Stimulated activated naive CD4-positive, alpha-beta T cell (primary cell): ENCODE data around the gene SMCO4.
"Not testable (repeated sequence)": the region's sequence is repeated elsewhere in the genome, so short reads cannot be mapped to it uniquely, and the experiment has no call there.

Source experiments
- DNase-seq, 6 experiments: peaks; one replicate each; lab custom pipeline; 2025; lab: John Stamatoyannopoulos, UW

SMCO4 gene

DNA sequence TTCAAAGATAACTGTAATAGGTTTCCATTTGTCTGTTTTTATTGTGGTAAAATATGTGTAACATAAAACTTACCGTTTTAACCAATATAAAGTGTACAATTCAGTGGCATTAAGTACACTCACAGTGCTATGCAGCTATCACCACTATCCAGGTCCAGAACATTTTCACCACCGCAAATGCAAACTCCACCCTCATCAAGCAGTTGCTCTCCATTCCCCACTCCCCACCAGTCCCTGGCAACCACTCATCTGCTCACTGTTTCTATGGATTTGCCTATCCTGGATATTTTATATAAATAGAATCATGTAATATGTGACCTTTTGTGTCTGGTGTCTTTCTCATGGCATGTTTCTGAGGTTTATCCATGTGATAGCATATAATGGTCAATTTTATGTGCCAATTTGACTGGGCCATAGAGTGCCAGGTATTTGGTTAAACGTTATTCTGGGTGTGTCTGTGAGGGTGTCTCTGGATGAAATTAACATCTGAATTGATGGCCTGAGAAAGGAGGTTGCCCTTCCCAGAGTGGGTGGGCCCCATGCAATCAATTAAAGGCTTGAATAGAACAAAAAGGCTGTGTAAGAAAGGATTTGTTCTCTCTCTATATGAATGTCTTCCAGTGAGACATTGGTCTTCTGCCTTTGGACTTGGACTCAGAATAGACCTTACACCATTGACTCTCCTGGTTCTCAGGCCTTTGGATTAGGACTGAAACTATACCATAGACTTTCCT is 17.2 kb upstream of the SMCO4 start:
- no peak for DNase-seq

DNA sequence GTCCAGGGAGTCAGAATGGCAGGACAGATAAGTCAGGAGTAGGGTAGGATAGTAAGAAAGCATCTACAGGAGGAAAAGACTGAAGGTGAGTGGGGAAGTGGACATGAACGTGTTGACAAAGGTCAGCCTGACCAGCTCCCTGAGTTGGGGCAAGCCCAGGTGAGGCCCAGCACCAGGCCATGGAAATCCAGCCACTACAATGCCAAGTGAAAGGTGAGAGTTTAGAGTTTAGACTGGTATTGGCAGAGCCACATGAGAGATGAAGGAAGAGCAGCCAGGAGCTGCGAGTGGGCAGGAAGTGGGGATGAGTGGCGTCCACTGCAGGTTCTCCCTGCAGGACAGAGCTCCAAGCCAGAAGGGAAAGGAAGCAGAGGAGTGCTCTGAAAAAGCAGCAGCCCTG is 16.5 kb upstream of the SMCO4 start:
- DNase-seq: no peak

DNA sequence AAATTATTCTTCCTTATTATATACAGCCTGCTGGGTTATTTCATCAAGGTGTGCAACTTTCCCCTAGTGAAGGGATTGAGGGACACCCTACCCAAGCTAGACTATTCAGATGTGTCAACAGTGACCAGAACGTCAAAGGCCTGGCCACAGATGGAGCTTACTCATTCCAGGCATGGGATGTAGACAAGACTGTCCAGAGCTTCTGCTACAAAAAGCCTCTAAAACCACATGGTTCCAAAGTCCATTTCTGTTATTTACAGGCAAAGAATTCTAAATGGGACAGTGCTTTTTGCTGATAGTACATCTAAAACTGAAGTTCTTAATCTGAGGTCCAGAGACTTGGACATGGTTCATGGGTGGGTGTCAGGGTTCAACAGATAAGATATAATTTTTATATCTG is 9.7 kb upstream of the SMCO4 start:
- DNase-seq: no peak

GRCh38 chr11:93549976-93550375 is 6.8 kb upstream of the SMCO4 start:
- no peak for DNase-seq

DNA sequence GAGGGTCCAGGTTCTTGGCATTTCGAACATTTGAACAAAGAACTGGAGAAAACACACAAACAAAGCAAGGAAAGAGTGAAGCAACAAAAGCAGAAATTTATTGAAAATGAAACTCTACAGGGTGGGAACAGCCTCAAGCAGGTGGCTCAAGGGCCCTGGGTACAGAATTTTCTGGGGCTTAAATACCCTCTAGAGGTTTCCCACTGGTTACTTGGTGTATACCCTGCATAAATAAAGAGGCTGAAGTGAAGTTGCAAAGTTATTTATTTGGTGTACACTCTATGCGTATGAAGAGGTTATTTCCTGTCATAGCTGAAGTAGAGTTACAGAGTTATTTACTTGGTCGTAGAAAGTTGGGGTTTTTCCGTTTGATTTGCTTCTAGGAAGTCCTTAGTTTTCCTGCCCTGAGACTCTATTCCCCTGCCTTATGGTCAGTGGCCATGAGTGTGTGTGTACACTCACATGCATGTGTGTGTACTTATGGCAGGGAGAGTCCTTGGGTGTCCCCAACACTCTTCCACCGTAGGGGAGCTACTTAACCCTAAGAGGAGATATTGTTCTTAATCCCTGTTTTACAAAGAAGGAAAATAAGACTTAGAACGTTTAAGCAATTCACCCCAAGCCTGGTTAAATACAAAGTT is 5.6 kb upstream of the SMCO4 start:
- DNase-seq: no peak

DNA sequence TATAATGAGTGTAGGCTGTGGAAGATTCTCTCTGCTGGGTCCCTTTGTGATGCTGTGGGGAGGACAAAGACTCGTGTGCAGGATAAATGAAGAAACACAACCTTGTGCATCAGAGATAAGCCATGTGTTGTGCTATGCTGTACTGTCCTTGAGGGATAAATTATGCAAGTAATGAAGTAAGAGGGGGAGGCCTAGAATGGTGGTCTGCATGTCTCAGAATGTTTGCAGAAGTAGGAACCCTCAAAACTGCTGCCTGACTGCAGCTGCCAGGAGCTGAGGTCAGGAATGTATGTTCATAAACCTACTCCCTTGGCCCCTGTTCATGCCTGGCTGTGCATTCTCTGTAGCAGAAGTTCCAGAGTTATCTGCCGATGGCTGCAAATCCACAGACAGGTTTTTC is 4.6 kb upstream of the SMCO4 start:
- no peak for DNase-seq

- no peak for DNase-seq
Measured at GRCh38 chr11:93547028-93547427, 3.8 kb upstream of the SMCO4 start.

- DNase-seq: no peak
Measured at GRCh38 chr11:93545566-93545965, 2.4 kb upstream of the SMCO4 start.

DNA sequence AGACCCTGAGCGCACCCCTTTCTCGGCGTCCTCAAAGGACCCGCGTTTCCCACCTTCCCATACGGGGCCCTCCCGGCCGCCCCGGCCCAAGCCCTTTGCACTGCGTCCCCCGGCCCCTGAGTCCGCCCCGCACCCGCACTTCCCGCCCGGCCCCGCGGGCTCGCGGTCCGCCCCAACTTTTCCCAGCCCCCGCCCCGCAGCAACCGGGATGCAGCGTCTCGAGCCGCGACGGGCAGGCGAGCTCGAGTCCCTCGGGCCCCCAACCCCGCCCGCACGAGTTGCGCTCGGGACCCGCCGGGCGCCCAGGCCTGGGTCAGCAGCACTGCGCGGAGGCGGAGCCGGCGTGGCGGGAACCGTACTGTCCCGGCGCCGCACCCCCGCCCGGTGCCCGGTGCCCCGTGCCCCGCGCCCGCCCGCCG is 371 bp downstream of the SMCO4 start:
- DNase-seq: peak in 1 of 6 experiments; percentile 5

- DNase-seq: peak in 3 of 6 experiments; percentile 3 to 48 (median 4)
Measured at GRCh38 chr11:93541884-93542810, 1.0 kb downstream of the SMCO4 start.

- no peak for DNase-seq
Measured at GRCh38 chr11:93540896-93541553, 2.2 kb downstream of the SMCO4 start.

DNA sequence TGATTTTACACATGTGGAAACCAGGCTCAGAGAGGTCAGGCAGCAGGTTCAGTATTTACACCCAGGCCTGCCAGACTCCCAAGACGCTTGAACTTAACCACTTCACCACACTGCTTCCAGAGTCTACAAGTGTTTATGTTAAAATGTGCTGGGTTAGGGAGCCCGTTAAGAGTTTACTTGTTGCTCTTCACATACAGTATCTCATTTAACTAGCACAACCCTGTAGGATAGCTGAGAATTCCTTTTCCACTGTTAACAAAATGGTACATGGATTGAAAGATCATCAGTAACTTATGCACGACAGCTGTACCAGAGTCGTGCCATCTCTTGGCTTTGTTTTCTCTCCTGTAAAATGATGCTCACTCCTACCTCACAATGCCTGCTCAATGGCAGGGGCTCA is 2.9 kb downstream of the SMCO4 start:
- DNase-seq: no peak

DNA sequence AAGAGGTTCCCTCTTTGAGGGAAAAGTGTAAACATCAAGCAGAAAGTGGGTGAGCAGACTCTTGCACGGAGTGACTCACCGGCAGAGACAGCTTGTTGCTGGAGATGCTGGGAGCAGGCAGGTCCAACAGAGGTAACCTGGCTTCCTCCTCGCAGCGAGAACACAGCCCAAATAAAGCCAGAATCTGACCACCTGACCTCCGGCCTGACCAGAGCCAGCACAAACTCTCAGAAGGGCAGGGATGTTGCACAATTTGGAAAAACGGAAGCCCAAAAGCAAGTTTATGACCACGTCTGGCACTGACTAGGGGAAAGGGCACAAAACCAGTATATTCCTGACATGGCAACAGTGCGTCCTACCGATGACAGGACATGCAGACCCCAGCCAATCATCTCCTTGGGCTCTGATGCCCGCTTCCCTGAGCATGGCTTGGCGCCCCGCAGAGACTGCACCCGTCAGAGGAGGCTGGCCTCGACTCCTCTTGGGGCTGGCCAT is 5.4 kb downstream of the SMCO4 start:
- no peak for DNase-seq

GRCh38 chr11:93537049-93537448 is 6.1 kb downstream of the SMCO4 start:
- DNase-seq: no peak

DNA sequence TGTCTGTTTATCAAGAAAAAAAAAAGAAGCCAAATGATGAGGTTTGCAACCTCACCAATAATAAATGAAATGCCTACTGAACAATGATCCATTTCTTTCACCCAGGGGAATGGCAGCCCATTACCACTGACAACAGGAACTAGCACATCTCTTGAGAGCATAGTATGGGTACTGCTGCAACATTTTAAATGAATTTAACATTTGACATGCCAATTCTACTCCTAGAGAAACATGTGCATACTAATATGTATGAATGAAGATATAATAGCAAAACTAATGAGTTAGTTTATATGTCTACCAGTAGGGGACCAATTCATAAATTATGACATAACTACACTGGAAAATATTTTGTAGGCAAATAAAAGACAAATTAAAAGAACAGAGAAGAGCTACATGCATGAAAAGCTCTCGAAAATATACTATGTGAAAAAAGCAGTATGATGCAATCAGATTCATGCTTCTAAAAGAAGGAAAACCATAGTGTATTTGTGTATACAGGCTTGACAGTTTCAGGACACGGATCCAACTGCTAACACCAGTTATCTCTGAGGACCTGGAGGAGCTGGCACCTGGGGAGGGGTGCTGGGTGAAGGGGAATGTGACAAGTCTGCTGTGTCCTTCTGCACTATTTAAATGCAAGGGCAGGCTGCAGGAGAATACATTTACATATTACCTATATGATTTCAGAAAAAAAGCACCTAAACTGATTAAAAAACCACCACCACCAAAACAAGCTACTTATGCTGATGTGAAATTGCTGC is 6.9 kb downstream of the SMCO4 start:
- no peak for DNase-seq

GRCh38 chr11:93535578-93535977 is 7.6 kb downstream of the SMCO4 start:
- not testable (repeated sequence) for DNase-seq

DNA sequence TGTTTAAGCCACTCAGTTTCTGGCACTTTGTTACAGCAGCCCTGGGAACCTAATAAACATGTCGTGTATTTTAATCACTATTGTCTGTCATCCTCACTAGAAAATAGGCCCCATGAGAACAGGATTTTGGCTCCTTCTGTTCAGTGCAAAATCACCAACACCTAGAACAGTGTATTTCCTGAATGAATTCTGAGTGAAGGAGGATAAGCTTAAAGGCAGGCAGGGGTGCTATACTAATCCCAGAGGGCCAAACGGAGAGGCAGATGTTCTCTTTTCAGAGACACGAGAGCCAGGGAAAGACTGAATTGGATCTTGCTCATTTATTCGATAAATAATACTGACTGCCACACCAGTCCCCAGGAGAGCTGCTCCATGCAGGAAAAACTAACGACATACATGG is 10.4 kb downstream of the SMCO4 start:
- no peak for DNase-seq

DNA sequence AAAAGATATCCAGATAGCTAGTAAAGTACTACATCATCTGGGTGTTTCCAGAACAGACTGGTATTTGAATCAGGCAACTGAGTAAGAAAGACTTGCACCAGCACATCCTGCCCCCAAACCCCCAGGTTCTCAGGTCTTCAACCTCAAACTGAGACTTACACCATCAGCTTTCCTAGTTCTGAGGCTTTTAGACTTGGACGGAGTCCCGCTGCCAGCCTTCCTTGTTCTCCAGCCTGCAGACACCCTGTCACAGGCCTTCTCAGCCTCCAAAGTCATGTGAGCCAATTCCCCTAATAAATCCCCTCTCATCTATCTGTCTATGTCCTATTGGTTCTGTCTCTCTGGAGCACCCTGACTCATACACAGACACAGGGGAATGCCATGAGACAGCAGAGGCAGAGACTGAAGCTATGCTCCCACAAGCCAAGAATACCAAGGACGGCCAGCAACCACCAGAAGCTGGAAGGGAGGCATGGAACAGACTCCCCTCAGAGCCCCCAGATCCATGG is 10.9 kb downstream of the SMCO4 start:
- DNase-seq: no peak

- DNase-seq: no peak
Measured at GRCh38 chr11:93530468-93530826, 12.7 kb downstream of the SMCO4 start.

DNA sequence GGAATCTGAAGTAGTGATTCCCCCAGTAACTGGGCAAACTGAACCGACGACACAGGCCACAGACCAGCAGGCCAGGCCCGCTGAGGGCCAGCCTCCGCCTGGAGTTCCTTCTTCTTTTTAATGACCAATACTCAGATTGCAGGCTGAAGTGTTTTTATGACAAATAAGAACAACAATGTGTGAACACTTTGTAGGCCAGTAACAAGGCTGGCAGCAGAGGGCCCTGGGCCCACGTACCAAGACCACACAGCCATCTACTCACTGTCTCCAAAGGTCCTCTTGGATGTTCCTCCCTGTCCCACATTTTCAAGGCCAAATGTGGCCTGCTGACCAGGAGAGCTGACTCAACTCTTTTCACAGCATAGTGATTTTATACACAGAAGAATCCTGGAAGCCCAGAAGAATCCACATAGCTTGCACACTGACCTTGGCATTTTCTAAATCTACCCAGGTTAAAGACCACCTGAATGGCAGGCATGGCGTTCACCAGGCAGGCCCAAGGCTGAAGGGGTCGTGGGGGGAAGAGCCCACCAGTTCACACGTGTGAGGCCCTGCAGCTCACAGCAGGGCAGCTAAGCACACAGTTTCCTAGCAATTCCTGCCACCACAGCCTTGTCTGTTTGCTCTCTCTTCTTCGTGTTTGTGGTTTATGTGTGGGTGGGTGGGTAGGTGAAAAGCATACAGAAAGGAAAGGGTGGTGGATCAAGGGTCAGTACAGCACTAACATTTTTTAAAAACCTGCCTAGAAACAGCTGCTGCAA is 13.3 kb downstream of the SMCO4 start:
- DNase-seq: no peak
